GM12878 (cell line): ENCODE results near the gene DSEL. TPM values are rescaled to one million over a fixed set of nuclear protein-coding genes. Genes with fewer than 3 reads are reported as not detected.

Experiments used
- ATAC-seq: fragments of 200-7000 bp; cut with Tn5 transposase; 3 replicates; pipeline ENCODE4 v1.9.1; 2020; ENCODE audit warnings: mild to moderate bottlenecking, moderate library complexity
- BruUV-seq: library from RNA; stranded (reverse); fragments of 400-500 nt; replicated peaks from 2 replicates; lab custom pipeline; 2021; lab: Mats Ljungman, UMichigan
- CTCF ChIA-PET: fragments of 300-600 bp; sonication (Branson Sonifier 250); formaldehyde crosslinking; extraction: SDS; loops from one replicate; lab custom pipeline; 2021; ENCODE audit warnings: inconsistent platforms; lab: Yijun Ruan, JAX
- POLR2A ChIA-PET: fragments of 350-600 bp; formaldehyde crosslinking; extraction: SDS; loops from one replicate; lab custom pipeline; 2021; ENCODE audit warnings: inconsistent platforms; lab: Charles Lee
- RAD21 ChIA-PET: fragments of 300-600 bp; sonication (Branson Sonifier 250); formaldehyde crosslinking; loops from one replicate; lab custom pipeline; 2023; ENCODE audit warnings: antibody characterized with exemption; ENCODE audit not compliant: unreplicated experiment; lab: Charles Lee
- SMC1A ChIA-PET: fragments of 300-600 bp; sonication (Branson Sonifier 250); formaldehyde crosslinking; loops from one replicate; lab custom pipeline; 2023; ENCODE audit not compliant: unreplicated experiment, uncharacterized antibody; lab: Charles Lee
- DNase-seq: peaks from one replicate; pipeline ENCODE4 v3.0.0-alpha.2; 2011; ENCODE audit warnings: low read depth, low spot score
- FAIRE-seq: peaks from 3 replicates; lab custom pipeline; 2011; peaks lifted over from hg19 to GRCh38; lab: Jason Lieb, UNC
- H2AFZ ChIP-seq: 2 replicates; pipeline ENCODE4 v1.6.0; 2011; ENCODE audit warnings: low read depth, low read length, control low read depth; ENCODE audit not compliant: control insufficient read depth
- H3K27ac ChIP-seq: 2 replicates; pipeline ENCODE4 v1.5.1; 2011; ENCODE audit warnings: control low read depth; ENCODE audit not compliant: control insufficient read depth, insufficient read depth
- H3K27me3 ChIP-seq, 2 experiments: replicated peaks in 1 of 2; 2 replicates each; pipeline versions ENCODE4 v1.6.0 to v1.6.1; 2011; ENCODE audit warnings: low read length in 1 of 2; ENCODE audit not compliant: control insufficient read depth in 2 of 2, insufficient read depth in 2 of 2
- H3K36me3 ChIP-seq, 2 experiments: 2 replicates each; pipeline ENCODE4 v1.5.1; 2011; ENCODE audit warnings: low read length in 1 of 2; ENCODE audit not compliant: control insufficient read depth in 2 of 2, insufficient read depth in 2 of 2
- H3K4me1 ChIP-seq: 2 replicates; pipeline ENCODE4 v1.6.1; 2011; ENCODE audit warnings: mild to moderate bottlenecking, low read length, moderate library complexity, mixed read lengths; ENCODE audit not compliant: control insufficient read depth, insufficient read depth
- H3K4me2 ChIP-seq: 2 replicates; pipeline ENCODE4 v1.6.0; 2011; ENCODE audit warnings: control low read depth; ENCODE audit not compliant: control insufficient read depth, insufficient read depth
- H3K4me3 ChIP-seq: fragments of 200-600 bp; sonication (generic); 2 replicates; pipeline ENCODE4 v1.5.1; 2016
- H3K79me2 ChIP-seq: 2 replicates; pipeline ENCODE4 v1.6.0; 2011; ENCODE audit warnings: low read length; ENCODE audit not compliant: control insufficient read depth, insufficient read depth
- H3K9ac ChIP-seq: 2 replicates; pipeline ENCODE4 v1.8.0; 2011; ENCODE audit warnings: low read length, control low read depth, mixed read lengths; ENCODE audit not compliant: control insufficient read depth, insufficient read depth
- H3K9me3 ChIP-seq: replicated peaks from 3 replicates; pipeline ENCODE4 v1.5.1; 2011; ENCODE audit warnings: mild to moderate bottlenecking, low read length; ENCODE audit not compliant: control insufficient read depth, insufficient read depth
- H4K20me1 ChIP-seq: 2 replicates; pipeline ENCODE4 v1.6.0; 2011; ENCODE audit not compliant: control insufficient read depth, insufficient read depth
- BRCA1 ChIP-seq: IDR thresholded peaks from 2 replicates; pipeline ENCODE4 v1.6.1; 2011; ENCODE audit warnings: low read depth, low read length, improper control_type of control experiment
- EED ChIP-seq: sonication (generic); IDR thresholded peaks from 2 replicates; pipeline ENCODE4 v1.6.1; 2016; ENCODE audit warnings: antibody characterized with exemption, low read depth
- EZH2 ChIP-seq: IDR thresholded peaks from 2 replicates; pipeline ENCODE4 v1.6.1; 2012; ENCODE audit warnings: low read depth, mild to moderate bottlenecking, control low read depth, inconsistent platforms, low read length, borderline replicate concordance; ENCODE audit not compliant: control insufficient read depth
- FOS ChIP-seq: IDR thresholded peaks from 3 replicates; pipeline ENCODE4 v1.6.1; 2011; ENCODE audit warnings: borderline replicate concordance; ENCODE audit not compliant: insufficient read length; ENCODE audit errors: extremely low read depth
- GABPA ChIP-seq: IDR thresholded peaks from 2 replicates; pipeline ENCODE4 v1.6.1; 2014; ENCODE audit warnings: antibody characterized with exemption, low read depth, mild to moderate bottlenecking, inconsistent platforms
- JUND ChIP-seq: IDR thresholded peaks from 2 replicates; pipeline ENCODE4 v1.6.1; 2012; ENCODE audit warnings: low read depth, mild to moderate bottlenecking, low read length, improper control_type of control experiment, moderate library complexity
- KAT2A ChIP-seq: conservative IDR thresholded peaks from 2 replicates; pipeline ENCODE4 v1.6.1; 2011; ENCODE audit warnings: low read depth, low read length; ENCODE audit not compliant: control insufficient read depth
- NRF1 ChIP-seq: conservative IDR thresholded peaks from 2 replicates; pipeline ENCODE4 v1.6.1; 2011; ENCODE audit warnings: mild to moderate bottlenecking, low read depth, low read length, improper control_type of control experiment
- SMAD5 ChIP-seq: IDR thresholded peaks from 2 replicates; pipeline ENCODE4 v1.6.1; 2016; ENCODE audit warnings: antibody characterized with exemption, low read depth
- SREBF2 ChIP-seq: IDR thresholded peaks from 2 replicates; pipeline ENCODE4 v1.6.1; 2012; ENCODE audit warnings: mild to moderate bottlenecking, low read length
- WGBS: methylation state at CpG from one replicate; pipeline ENCODE4 v1.1.6; 2016; ENCODE audit warnings: low lambda C conversion rate; ENCODE audit not compliant: insufficient replicate concordance, insufficient coverage; ENCODE audit errors: missing lambda C conversion rate; 5-methylcytosine and 5-hydroxymethylcytosine counted together
- in situ Hi-C: fragments of 300-500 bp; cut with MboI; formaldehyde crosslinking; loops from 9 replicates; pipeline ENCODE4 v1.14.3; 2018; ENCODE audit warnings: mixed read lengths
- intact Hi-C: fragments of 100-400 bp; cut with micrococcal nuclease; formaldehyde crosslinking; loops from one replicate; pipeline ENCODE4 v1.14.2; 2022; ENCODE audit not compliant: unreplicated experiment
- polyA plus RNA-seq, 11 experiments: library from polyadenylated mRNA; depleted of rRNA in 4 of 11; unstranded in 6 of 11; stranded (reverse) in 5 of 11; fragments of >200 nt; fragmentation: Nextera tagmentation in 4 of 11; fragmentation: Illumina TruSeq in 1 of 11; extraction: Ambion mirVana in 4 of 11; extraction: Trizol in 1 of 11; gene quantifications; 1 replicate in 1 of 11; 2 replicates in 10 of 11; pipeline versions ENCODE4 v1.2.1 to v1.2.3, GENCODE V29; 2011 to 2016; ENCODE audit warnings: inconsistent platforms in 2 of 11, missing spikeins in 2 of 11, low read depth in 1 of 11
- total RNA-seq, 4 experiments: library from RNA; depleted of rRNA in 3 of 4; stranded (reverse); fragments of >200 nt in 3 of 4; fragmentation: Illumina TruSeq in 1 of 4; extraction: Trizol in 1 of 4; gene quantifications; 2 replicates each; pipeline versions ENCODE4 v1.2.1 to v1.2.3, GENCODE V29; 2013 to 2021
- TF ChIP-seq, protein P1 (sequence below): IDR thresholded peaks from 2 replicates; pipeline ENCODE4 v1.6.1; 2011; ENCODE audit warnings: low read depth, low read length, improper control_type of control experiment, borderline replicate concordance
- TF ChIP-seq, protein P2 (sequence below): fragments of 450-650 bp; formaldehyde crosslinking; IDR thresholded peaks from 2 replicates; pipeline ENCODE4 v1.5.0; 2022; ENCODE audit warnings: mild to moderate bottlenecking, missing genetic modification characterization
- TF ChIP-seq, protein P3 (sequence below): IDR thresholded peaks from 2 replicates; pipeline ENCODE4 v1.6.1; 2011; ENCODE audit warnings: low read depth, mild to moderate bottlenecking, low read length, moderate library complexity, borderline replicate concordance; ENCODE audit errors: extremely low read depth
- TF ChIP-seq, protein P4 (sequence below): fragments of 450-650 bp; IDR thresholded peaks from 2 replicates; pipeline ENCODE4 v1.6.1; 2018; ENCODE audit warnings: borderline replicate concordance, mild to moderate bottlenecking; ENCODE audit not compliant: partially characterized antibody
- TF ChIP-seq, protein P5 (sequence below): IDR thresholded peaks from 2 replicates; pipeline ENCODE4 v1.6.1; 2011; ENCODE audit warnings: mild to moderate bottlenecking, low read depth, low read length, moderate library complexity; ENCODE audit not compliant: insufficient replicate concordance

DSEL gene
- total and polyA plus RNA-seq, 10 of the 15 experiments (the other 5 are each of a cell fraction or from before 2014, with no cell fraction given): 0.03 TPM; not detected in 9

DNA sequence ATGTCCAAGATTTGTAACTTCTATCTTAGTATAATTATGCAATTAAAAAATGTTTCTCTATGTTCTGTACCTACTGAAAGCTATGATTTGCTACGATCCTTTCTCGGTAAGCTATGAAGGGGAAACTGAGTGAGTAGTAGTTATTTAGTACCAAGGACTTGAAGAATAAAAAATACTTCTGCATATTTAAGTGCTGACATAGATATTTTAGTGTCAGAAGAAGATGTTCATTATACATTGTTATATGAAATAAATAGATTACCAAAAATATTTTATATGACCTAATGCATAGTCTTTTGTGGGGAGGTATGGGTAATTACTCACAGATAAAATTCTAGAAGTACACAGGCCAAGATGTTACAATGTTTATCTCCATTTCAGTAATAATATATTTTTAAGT, 39.0 kb downstream of the DSEL start:
- Histone ChIP-seq H3K4me2 (no peak overlapping the region), H3K4me1 (no peaks in the 10 kb centered on the region), H3K9ac (no peak overlapping the region), H3K36me3 (no peaks in the 10 kb centered on the region), H3K9me3 (no peaks in the 10 kb centered on the region), H3K79me2 (no peaks in the 10 kb centered on the region), H4K20me1 (no peaks in the 10 kb centered on the region), H3K27ac (no peak overlapping the region), H3K4me3 (no peak overlapping the region), H3K27me3 (no peaks in the 10 kb centered on the region), H2AFZ (no peak overlapping the region)
- ChIA-PET SMC1A (no interaction called here), POLR2A (no interaction called here), CTCF (no interaction called here), RAD21 (no interaction called here)
- no peak for ATAC-seq
- BruUV-seq: no TSS peak
- no peak for FAIRE-seq
- in situ Hi-C loops (no loop called here), intact Hi-C loops (no loop called here)
- 20% methylated on average over 2 of the region's 2 CpGs for WGBS
- no peak for DNase-seq
- TF ChIP-seq BRCA1 (no peak), KAT2A (no peak), SREBF2 (no peak), FOS (no peak), NRF1 (no peak), JUND (no peak), SMAD5 (no peak), GABPA (no peak), EED (no peak), EZH2 (no peak)
- TF ChIP-seq, protein P1, sequence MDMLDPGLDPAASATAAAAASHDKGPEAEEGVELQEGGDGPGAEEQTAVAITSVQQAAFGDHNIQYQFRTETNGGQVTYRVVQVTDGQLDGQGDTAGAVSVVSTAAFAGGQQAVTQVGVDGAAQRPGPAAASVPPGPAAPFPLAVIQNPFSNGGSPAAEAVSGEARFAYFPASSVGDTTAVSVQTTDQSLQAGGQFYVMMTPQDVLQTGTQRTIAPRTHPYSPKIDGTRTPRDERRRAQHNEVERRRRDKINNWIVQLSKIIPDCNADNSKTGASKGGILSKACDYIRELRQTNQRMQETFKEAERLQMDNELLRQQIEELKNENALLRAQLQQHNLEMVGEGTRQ: no peak
- TF ChIP-seq, protein P2, sequence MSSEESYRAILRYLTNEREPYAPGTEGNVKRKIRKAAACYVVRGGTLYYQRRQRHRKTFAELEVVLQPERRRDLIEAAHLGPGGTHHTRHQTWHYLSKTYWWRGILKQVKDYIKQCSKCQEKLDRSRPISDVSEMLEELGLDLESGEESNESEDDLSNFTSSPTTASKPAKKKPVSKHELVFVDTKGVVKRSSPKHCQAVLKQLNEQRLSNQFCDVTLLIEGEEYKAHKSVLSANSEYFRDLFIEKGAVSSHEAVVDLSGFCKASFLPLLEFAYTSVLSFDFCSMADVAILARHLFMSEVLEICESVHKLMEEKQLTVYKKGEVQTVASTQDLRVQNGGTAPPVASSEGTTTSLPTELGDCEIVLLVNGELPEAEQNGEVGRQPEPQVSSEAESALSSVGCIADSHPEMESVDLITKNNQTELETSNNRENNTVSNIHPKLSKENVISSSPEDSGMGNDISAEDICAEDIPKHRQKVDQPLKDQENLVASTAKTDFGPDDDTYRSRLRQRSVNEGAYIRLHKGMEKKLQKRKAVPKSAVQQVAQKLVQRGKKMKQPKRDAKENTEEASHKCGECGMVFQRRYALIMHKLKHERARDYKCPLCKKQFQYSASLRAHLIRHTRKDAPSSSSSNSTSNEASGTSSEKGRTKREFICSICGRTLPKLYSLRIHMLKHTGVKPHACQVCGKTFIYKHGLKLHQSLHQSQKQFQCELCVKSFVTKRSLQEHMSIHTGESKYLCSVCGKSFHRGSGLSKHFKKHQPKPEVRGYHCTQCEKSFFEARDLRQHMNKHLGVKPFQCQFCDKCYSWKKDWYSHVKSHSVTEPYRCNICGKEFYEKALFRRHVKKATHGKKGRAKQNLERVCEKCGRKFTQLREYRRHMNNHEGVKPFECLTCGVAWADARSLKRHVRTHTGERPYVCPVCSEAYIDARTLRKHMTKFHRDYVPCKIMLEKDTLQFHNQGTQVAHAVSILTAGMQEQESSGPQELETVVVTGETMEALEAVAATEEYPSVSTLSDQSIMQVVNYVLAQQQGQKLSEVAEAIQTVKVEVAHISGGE (CRISPR knock-in tag): no peak
- TF ChIP-seq, protein P3, sequence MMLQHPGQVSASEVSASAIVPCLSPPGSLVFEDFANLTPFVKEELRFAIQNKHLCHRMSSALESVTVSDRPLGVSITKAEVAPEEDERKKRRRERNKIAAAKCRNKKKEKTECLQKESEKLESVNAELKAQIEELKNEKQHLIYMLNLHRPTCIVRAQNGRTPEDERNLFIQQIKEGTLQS: no peak
- TF ChIP-seq, protein P4, sequence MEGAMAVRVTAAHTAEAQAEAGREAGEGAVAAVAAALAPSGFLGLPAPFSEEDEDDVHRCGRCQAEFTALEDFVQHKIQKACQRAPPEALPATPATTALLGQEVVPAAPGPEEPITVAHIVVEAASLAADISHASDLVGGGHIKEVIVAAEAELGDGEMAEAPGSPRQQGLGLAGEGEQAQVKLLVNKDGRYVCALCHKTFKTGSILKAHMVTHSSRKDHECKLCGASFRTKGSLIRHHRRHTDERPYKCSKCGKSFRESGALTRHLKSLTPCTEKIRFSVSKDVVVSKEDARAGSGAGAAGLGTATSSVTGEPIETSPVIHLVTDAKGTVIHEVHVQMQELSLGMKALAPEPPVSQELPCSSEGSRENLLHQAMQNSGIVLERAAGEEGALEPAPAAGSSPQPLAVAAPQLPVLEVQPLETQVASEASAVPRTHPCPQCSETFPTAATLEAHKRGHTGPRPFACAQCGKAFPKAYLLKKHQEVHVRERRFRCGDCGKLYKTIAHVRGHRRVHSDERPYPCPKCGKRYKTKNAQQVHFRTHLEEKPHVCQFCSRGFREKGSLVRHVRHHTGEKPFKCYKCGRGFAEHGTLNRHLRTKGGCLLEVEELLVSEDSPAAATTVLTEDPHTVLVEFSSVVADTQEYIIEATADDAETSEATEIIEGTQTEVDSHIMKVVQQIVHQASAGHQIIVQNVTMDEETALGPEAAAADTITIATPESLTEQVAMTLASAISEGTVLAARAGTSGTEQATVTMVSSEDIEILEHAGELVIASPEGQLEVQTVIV: no peak
- TF ChIP-seq, protein P5, sequence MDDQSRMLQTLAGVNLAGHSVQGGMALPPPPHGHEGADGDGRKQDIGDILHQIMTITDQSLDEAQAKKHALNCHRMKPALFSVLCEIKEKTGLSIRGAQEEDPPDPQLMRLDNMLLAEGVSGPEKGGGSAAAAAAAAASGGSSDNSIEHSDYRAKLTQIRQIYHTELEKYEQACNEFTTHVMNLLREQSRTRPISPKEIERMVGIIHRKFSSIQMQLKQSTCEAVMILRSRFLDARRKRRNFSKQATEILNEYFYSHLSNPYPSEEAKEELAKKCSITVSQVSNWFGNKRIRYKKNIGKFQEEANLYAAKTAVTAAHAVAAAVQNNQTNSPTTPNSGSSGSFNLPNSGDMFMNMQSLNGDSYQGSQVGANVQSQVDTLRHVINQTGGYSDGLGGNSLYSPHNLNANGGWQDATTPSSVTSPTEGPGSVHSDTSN: no peak
